IPS-15b (cell line): ENCODE data around the gene WRAP53.

ENCODE experiments used
- H3K27me3 ChIP-seq: one replicate; pipeline ENCODE4 v1.6.1; 2013; ENCODE audit warnings: low read length; ENCODE audit not compliant: control insufficient read depth, insufficient read depth
- H3K36me3 ChIP-seq: one replicate; pipeline ENCODE4 v1.6.1; 2013; ENCODE audit warnings: low read length; ENCODE audit not compliant: control insufficient read depth, insufficient read depth
- H3K4me1 ChIP-seq: one replicate; pipeline ENCODE4 v1.6.1; 2013; ENCODE audit warnings: mild to moderate bottlenecking, low read length; ENCODE audit not compliant: control insufficient read depth, insufficient read depth
- H3K4me3 ChIP-seq: one replicate; pipeline ENCODE4 v1.5.1; 2013; ENCODE audit warnings: low read depth, low read length
- H3K9ac ChIP-seq: one replicate; pipeline ENCODE4 v1.6.1; 2013; ENCODE audit warnings: low read depth, mild to moderate bottlenecking, low read length
- H3K9me3 ChIP-seq: one replicate; pipeline ENCODE4 v1.6.1; 2013; ENCODE audit warnings: mild to moderate bottlenecking, low read length; ENCODE audit not compliant: control insufficient read depth, insufficient read depth

WRAP53 gene

GRCh38 chr17:7715936-7716886 is 27.9 kb downstream of the WRAP53 start:
- Histone ChIP-seq H3K4me3 (peak overlapping the region; percentile 68), H3K36me3 (no peaks in the 10 kb centered on the region), H3K27me3 (peaks cover 39% of the 10 kb centered on the region), H3K9ac (no peak overlapping the region), H3K9me3 (no peaks in the 10 kb centered on the region), H3K4me1 (peaks cover 16% of the 10 kb centered on the region)

- Histone ChIP-seq H3K9me3 (no peaks in the 10 kb centered on the region), H3K27me3 (peaks cover 32% of the 10 kb centered on the region), H3K4me3 (peak within 1 kb of the TSS; percentile 68), H3K9ac (peak within 1 kb of the TSS; percentile 73), H3K36me3 (no peaks in the 10 kb centered on the region), H3K4me1 (peaks cover 11% of the 10 kb centered on the region)
Measured at GRCh38 chr17:7716901-7717755, 28.9 kb downstream of the WRAP53 start, which contains the start of gene DNAH2. Gene DNAH2, plus strand, starts transcription at chr17:7717744. Its CDS starts 1,991 bp downstream, at chr17:7719735.

DNA sequence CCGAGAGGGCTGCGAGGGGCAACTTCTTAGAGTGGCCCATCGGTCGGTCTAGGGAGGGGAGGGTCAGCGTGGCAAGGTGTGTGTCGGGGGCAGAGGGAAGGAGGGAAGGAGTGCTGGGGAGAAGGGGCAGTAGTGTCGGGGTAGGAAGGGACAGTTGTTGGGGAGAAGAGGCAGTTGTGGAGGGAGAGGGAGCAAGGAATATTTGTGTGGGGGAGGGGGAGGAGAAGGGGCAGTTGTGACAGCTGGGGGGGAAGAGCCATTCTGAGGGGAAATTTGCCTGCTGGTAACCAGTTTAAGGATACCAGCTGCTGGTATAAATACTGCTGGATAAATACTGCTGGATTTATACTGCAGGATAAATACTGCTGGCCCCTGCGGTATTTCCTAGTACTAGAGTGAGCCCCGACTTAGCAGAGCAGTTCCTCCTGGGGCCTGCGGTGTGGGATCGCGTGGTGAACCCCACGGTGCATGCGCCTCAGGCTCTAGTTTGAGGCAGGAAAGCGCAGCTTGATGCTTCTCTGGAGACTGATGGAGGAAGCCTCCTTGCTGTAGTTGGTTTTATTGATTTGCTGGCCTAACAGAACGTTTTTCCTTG is 29.6 kb downstream of the WRAP53 start:
- Histone ChIP-seq H3K4me1 (peaks cover 7% of the 10 kb centered on the region), H3K9ac (no peak overlapping the region), H3K27me3 (peaks cover 27% of the 10 kb centered on the region), H3K9me3 (no peaks in the 10 kb centered on the region), H3K4me3 (peak overlapping the region; percentile 68), H3K36me3 (no peaks in the 10 kb centered on the region)

GRCh38 chr17:7719661-7720060 is 31.4 kb downstream of the WRAP53 start:
- no peaks in the 10 kb centered on the region for H3K9me3 ChIP-seq
- H3K4me1 ChIP-seq = peaks cover 7% of the 10 kb centered on the region
- no peak overlapping the region for H3K9ac ChIP-seq
- H3K36me3 ChIP-seq = no peaks in the 10 kb centered on the region
- H3K4me3 ChIP-seq = no peak overlapping the region
- H3K27me3 ChIP-seq = peaks cover 24% of the 10 kb centered on the region

GRCh38 chr17:7720125-7720524 is 31.8 kb downstream of the WRAP53 start:
- Histone ChIP-seq H3K4me3 (no peak overlapping the region), H3K27me3 (peaks cover 24% of the 10 kb centered on the region), H3K9me3 (no peaks in the 10 kb centered on the region), H3K9ac (no peak overlapping the region), H3K36me3 (no peaks in the 10 kb centered on the region), H3K4me1 (peaks cover 7% of the 10 kb centered on the region)

GRCh38 chr17:7721612-7722011 is 33.3 kb downstream of the WRAP53 start:
- Histone ChIP-seq H3K36me3 (no peaks in the 10 kb centered on the region), H3K9ac (no peak overlapping the region), H3K27me3 (peaks cover 24% of the 10 kb centered on the region)

GRCh38 chr17:7727886-7728285 is 39.6 kb downstream of the WRAP53 start:
- Histone ChIP-seq H3K27me3 (no peaks in the 10 kb centered on the region), H3K4me3 (no peak overlapping the region), H3K9ac (no peak overlapping the region), H3K4me1 (no peaks in the 10 kb centered on the region), H3K9me3 (no peaks in the 10 kb centered on the region), H3K36me3 (no peaks in the 10 kb centered on the region)

More at GRCh38 chr17:7721612-7722011, 33.3 kb downstream of the WRAP53 start:
- Histone ChIP-seq H3K9me3 (no peaks in the 10 kb centered on the region), H3K4me1 (peaks cover 7% of the 10 kb centered on the region), H3K4me3 (no peak overlapping the region)

- Histone ChIP-seq H3K9me3 (no peaks in the 10 kb centered on the region), H3K36me3 (no peaks in the 10 kb centered on the region), H3K4me3 (no peak overlapping the region), H3K4me1 (no peaks in the 10 kb centered on the region), H3K9ac (no peak overlapping the region), H3K27me3 (no peaks in the 10 kb centered on the region)
Measured at GRCh38 chr17:7729816-7730215, 41.5 kb downstream of the WRAP53 start.

DNA sequence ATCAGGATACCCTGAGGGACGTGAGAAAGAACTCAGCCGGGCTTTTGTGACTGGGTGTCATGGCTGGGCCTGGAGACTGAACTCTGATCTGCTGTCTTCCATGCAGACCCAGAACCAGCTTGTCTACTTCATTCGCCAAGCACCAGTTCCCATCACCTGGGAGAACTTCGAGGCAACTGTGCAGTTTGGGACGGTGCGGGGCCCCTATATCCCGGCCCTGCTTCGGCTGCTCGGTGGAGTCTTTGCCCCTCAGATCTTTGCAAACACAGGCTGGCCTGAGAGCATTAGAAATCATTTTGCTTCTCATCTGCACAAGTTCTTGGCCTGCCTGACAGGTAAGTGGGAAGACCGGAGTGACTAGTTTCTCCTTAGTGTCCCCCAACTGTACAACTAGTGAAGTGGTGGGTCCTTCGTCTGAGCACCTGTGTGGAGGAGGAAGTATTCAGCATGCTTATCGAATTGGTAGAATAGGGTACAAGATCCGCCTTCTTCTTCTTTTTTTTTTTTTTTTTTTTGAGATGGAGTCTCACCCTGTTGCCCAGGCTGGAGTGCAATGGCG is 44.8 kb downstream of the WRAP53 start:
- H3K9ac ChIP-seq = no peak overlapping the region
- H3K9me3 ChIP-seq = no peaks in the 10 kb centered on the region
- H3K36me3 ChIP-seq = no peaks in the 10 kb centered on the region
- peaks cover 7% of the 10 kb centered on the region for H3K27me3 ChIP-seq
- H3K4me1 ChIP-seq = no peaks in the 10 kb centered on the region
- H3K4me3 ChIP-seq = no peak overlapping the region

DNA sequence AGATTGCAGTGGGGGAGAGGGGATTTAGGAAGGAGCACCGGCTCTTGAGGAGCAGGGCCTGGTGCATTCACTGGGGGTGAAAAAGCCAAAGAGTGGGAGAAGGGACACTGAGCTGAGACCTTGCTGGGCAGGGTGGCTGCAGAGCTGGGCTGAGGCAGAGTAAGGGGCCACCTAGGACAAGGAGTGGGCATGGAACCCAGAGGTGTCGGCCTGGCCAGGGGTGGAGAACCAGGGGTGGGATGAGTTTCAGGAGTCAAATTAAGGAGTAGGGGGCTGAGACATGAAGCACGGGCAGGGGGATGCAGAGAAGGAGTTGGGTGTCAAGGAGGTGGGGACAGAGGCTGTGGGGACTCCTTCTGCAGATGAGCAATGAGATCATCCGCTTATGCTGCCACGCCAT is 49.3 kb downstream of the WRAP53 start:
- Histone ChIP-seq H3K4me3 (no peak overlapping the region), H3K9ac (no peak overlapping the region), H3K9me3 (no peaks in the 10 kb centered on the region), H3K27me3 (peaks cover 7% of the 10 kb centered on the region), H3K36me3 (no peaks in the 10 kb centered on the region), H3K4me1 (no peaks in the 10 kb centered on the region)

DNA sequence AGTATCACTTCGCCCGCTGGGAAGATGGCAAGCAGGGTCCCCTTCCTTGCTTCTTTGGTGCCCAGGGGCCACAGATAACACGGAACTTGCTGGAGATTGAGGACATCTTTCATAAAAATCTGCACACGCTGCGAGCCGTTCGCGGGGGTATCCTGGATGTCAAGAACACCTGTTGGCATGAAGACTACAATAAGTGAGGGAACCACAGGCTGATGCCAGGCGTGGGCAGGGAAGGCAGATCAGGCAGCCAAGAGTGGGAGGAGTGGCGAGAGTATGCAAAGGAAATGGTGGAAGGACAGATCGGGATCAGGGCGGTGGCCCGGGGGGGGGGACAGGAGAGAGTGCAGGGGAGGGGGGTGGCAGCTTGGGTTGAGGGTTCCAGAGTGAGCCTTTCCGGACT is 51.5 kb downstream of the WRAP53 start:
- Histone ChIP-seq H3K9me3 (no peaks in the 10 kb centered on the region), H3K27me3 (peaks cover 7% of the 10 kb centered on the region), H3K36me3 (no peaks in the 10 kb centered on the region), H3K4me1 (no peaks in the 10 kb centered on the region), H3K4me3 (no peak overlapping the region), H3K9ac (no peak overlapping the region)
